ENCODE data around the gene RPL35.

DNA sequence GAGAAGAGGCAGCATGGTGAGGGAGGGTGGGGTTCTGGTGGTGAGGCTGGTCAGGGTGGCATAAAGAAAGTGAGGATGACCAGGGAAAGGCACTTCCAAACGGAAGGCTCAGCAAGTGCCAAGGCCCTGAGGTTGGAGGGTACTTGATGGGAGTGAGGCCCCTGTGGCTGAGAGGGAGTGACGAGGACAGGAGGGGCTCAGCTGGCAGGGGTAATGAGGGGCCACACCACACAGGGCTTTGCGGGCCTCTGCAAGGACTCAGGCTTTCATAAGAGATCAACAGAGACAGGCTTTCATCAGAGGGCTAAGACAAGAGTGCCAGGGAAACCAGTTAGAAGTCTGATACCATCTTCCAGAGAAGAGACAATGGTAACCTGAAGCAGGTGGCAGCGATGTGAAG lies 23.8 kb upstream of the RPL35 start:
- TF ChIP-seq YY1 (IDR thresholded peaks at IDR 0.05; ENCODE audit: insufficient read depth, insufficient read length), result no peak
- TF ChIP-seq SUZ12 (IDR thresholded peaks at IDR 0.05; ENCODE audit: extremely low read depth, insufficient read depth, insufficient read length), result no peak
- TF ChIP-seq ZNF274 (IDR thresholded peaks at IDR 0.05; ENCODE audit: low read depth, low read length), result no peak
